HG03565 (cell line): ENCODE results near the gene MPC1.

Source experiments
- ATAC-seq: cut with Tn5 transposase; IDR thresholded peaks from one replicate; pipeline ENCODE4 v1.9.1; 2021; ENCODE audit warnings: mild to moderate bottlenecking, moderate library complexity; ENCODE audit not compliant: unreplicated experiment

Gene MPC1

DNA sequence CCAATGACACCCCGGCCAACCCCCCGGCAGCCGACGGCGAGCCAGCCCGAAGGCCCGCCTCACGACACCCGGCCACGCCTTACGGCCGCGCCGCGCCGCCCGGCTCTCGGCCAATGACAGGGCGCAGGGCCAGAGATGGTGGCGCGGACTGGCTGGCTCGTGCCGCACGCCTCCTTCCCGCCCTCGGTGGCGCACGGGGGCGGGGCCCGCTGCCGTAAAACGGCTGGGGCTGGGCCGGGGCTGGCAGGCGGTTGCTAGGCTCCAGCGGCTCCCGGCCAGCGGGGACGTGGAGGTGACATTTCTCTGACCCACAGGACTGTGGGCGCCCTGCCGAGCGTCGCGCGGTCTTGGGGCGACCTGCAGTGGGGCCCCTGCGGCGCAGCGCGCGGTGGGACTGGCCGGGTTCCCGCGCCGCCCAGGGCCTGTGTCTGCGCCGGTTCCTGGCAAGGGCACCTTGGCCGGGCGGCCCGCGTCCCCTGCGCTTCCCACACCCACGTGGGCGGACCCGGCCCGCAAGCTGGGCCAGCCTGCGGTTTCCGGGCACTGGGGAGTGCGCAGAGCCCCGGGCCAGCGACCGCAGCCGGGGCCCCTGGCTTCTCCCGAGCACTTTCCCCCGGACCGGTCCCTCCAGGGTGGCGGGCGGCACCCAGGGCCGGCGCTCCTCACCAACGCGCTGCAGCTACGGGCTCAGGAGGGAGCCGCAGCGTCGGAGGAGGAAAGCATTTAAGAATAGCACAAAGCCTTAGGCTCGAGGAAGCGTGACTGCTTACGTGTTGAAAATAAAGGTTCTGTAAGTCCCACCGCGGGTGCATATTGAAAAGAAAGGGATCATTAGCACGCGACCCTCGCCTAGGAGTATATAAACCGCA, at the start of gene MPC1:
TSS of gene MPC1 (minus strand) at position 8 of the 869 bp plus-strand sequence. CDS start 64 bp downstream, outside the sequence.
- peak; percentile 81 for ATAC-seq

DNA sequence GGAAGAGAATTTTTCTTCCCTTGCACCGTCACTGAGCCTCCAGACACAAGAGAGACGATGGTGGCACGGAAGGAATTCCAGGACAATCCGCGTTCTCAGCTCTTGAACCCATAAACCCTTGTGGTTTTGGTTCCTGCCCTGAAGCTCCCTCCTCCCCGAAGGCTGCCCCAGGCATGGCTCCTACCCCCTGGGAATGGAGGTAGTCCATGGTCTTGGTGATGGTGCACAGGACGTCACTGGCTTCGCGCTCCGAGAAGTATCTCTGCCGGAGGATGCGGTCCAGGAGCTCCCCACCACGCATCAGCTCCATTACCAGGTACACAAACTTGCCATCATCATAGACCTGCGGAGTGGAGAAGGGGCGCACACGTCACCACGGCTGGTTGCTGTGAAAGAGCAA, 47.5 kb upstream of the MPC1 start:
- ATAC-seq = no peak

DNA sequence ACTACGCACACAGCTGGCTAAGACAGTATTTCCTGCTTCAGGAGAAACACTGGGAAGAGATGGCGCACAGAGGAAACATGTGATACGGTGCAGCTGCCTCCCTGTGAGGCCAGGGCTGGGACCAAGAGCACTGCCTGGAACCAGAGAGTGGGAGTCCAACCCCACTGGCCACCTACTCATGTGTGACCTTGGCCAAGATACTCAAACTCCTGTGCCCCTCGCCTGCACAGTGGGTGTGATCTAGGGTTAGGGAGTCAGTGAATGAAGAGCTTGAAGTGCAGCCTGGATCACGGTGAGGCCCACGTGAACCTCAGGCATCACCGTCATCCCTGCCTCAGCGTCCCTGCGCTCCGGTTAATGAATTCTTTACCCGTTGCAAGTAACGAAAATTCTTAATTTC, 41.7 kb upstream of the MPC1 start:
- no peak for ATAC-seq

DNA sequence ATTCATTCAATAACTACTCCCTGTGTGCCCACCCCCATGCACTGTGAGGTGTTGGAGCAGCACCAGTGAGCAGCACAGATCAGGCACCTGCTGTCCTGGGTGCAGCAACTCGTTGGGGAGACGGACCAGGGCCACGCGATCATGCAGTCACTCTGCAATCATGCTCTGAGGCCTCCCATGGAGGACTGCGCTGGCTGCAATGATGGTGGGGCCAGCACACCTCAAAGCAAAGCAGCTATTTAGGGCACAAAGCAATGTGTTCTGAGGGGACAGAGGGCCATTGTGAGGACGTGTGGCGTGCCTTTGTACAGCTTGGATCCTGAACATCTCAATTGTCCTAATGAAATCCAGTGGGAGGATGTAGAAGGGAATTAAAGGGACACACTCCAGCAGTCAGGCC, 41.0 kb upstream of the MPC1 start:
- ATAC-seq = no peak

DNA sequence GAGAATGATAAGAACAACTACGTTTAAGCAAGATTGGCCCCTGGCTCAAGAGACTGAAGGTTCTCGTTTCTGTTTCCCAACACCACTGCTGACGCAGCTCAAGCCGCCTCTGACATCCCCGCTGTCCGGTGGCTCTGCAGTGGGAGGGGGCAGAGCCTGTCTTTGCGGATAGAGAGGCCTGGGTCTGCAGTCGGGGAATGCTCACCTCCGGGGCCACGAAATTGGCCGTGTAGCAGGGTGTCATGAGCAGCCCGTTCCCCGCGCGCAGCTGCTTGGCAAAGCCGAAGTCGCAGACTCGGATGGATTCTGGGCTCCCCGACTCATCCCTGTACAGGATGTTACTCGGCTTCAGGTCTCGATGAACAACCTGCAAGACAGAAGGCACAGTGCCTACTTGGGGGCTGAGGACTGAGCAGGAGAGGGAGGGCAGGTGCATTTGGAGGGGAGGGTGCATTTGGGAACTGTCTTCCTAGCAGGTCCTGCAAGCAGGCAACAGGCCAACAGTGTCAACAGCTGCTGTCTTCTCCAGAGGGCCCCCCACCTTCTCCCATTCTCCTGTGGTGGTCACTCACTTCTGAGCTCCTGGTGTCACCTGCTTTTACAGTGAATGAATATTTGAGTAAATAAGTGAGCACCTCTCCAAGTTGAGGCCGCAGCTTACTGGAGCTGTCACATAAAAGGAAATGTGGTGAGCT, 40.5 kb upstream of the MPC1 start:
- ATAC-seq = no peak

DNA sequence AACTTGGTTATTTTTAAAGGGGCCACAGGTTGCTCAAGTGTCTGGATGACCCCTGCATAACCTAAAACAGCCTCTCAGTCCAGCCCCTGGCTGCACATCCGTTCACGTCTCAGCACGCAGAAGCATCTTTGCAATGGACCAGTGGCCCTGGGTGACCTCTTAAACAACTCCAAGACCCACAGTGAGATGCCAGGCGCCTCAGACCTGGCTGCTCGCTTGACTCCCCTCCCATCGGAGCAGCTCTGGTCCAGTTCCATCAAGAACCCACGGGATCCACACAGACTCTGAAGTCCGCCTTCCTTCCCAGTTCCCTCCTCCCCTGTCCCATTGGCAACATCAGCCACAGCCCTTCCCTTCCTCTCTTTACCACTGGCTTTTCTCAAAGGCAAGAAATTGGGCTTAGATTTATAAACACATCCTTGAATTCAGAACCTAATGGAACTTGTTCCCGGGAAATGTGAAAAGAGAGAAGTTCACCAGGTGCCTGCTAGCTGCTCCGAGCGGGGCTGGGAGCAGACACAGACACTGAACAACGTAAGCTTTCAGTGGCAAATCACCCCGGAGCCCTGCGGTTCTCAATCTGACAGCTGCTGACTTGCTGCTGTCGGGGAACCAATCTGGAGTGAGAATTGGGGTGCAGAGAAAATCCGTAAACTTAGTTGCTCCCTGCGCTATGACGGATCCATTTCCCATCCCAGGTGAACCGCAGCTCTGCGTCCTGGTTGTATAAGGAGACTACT, 39.6 kb upstream of the MPC1 start:
- ATAC-seq = no peak

DNA sequence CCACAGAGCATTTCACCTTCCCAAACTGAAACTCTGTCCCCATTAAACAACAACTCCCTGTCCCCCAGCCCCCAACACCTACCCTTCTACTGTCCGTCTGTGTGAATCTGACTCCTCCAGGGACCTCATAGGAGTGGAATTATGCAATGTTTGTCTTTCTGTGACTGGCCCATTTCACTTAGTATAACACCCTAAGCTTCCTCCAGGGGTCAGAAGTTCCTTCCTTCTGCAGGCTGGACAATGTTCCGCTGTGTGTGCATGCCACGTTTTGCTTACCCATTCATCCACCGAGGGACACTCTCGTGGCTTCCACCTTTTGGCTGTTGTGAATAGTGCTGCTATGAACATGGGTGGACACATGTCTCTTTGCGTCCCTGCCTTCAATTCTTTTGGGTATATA, 37.6 kb upstream of the MPC1 start:
- no peak for ATAC-seq

DNA sequence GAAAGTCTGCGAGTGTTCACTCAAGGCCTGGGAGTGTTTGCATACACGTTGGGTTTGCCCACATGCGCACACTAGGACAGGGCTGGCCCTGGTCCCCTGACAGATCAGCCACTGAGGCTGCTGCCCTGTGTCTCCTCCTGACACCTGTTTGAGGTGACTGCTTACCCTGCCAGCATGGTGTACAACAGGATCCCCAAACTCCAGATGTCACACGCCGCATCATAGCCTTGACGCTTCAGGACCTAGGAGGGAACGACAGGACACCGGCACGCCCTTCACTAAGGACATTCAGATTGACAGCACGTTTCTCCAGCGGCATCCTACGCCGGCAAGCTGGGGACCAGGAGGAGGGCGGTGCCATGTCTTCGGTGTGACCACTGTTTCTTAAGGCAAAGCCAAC, 37.0 kb upstream of the MPC1 start:
- no peak for ATAC-seq

DNA sequence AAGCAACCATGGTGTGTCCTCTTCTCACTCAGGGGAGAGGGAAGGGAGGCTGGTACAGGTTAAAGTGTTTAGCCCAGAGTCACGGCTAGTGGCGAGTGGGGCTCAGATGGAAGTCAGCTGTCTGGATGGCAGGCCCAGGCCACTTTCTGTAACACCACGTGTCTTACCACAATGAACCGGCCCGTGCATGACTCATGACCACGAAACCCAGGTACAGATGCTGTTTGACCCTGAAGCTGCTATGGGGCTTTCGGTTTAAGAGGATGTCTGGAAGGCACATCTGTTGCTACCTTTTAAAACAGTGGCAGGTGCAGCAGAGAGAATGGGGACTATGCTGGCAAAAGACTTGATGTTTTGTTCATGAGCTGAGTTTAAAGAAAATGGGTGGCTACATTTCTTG, 36.5 kb upstream of the MPC1 start:
- peak; percentile 92 for ATAC-seq

DNA sequence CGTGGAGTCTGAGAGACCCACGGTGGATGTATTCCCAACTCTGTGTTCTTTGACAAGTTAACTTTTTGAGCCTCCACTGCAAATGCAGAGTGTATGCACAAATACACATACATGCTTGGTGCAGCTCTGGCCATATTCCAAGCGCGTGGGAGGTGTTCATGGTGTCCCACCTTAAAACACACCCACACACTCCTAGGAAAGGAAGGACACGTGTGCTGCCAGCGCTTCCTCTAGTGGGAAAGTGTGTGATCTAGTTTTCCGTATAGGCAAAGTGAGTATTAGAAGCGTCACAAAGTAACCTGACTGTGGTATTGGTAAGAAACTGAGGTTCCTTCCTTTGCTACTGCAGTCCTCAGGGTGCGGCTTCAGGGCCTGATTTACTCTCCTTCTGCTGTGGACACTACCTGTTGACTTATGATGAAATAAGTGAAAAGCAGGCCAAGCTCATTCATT, 36.0 kb upstream of the MPC1 start:
- ATAC-seq = no peak

DNA sequence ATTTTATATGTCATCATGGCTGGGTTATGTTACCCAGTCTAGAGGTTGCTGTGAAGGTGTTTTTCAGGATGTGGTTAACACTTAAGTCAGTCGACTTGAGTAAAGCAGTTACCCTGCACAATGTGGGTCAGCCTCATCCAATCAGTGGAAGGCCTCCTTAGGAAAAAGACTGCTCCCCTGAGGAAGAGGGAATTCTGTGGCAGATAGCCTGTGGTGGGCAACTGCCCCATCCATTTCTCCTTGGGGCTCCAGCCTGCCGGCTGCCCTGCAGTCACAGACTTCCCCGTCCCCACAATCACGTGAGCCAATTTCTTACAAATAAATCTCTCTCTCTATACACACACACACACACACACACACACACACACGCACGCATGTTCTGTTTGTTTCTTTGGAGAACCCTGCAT, 34.5 kb upstream of the MPC1 start:
- no peak for ATAC-seq

DNA sequence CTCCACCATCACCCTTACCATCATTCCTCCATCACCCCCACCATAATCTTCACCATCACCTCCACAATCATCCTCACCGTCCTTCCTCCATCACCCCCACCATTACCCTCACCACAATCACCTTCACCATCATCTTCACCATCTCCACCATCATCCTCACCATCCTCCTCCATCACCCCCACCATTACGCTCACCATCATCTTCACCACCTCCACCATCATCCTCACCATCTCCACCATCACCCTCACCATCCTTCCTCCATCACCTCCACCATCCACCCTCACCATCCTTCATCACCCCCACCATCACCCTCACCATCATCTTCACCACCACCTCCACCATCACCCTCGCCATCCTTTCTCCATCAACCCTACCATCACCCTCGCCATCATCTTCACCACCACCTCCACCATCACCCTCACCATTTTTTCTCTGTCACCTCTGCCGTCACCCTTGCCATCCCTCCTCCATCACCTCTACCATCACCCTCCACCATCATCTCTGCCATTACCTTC, 33.1 kb upstream of the MPC1 start:
- no peak for ATAC-seq

DNA sequence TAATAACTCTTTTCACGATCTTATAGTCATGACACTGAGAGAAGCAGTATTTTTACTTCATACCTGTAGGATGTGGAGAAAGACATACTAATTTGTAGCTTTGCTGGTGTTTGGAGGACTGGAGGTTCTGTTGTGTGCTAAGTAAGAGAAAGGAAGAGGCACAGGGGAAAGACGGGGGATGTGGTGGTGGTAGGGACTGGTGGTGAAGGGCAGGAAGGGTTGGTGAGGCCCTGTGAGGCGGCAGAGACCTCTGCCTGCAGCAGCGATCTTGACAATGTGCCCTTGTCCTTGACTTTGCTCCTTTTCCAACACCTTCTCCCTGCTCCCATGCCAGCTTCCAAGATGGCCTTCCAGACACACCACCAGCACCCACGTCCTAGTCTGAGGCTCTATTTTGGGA, 32.6 kb upstream of the MPC1 start:
- no peak for ATAC-seq

DNA sequence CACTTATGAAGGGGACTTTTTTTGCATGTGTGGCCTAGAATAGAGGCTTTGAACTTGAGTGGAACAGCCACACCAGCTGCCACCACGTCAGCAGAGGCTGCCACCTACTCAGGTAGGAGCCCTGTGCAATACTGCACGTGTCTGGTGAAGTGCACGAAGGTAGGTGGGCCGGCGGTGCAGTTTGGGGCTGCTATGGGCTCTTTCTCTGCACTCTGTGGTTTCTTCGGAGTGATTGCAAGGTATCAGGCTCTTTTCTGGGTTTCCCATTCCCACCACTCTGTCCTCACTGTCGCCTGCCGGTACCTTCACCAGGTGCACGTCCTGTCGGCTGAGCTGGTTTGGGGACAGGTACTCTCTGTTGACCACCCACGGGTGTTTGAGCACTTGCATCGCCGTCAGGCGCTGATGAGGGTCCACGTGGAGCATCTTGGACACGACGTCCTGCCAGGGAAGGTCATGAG, 30.8 kb upstream of the MPC1 start:
- no peak for ATAC-seq

DNA sequence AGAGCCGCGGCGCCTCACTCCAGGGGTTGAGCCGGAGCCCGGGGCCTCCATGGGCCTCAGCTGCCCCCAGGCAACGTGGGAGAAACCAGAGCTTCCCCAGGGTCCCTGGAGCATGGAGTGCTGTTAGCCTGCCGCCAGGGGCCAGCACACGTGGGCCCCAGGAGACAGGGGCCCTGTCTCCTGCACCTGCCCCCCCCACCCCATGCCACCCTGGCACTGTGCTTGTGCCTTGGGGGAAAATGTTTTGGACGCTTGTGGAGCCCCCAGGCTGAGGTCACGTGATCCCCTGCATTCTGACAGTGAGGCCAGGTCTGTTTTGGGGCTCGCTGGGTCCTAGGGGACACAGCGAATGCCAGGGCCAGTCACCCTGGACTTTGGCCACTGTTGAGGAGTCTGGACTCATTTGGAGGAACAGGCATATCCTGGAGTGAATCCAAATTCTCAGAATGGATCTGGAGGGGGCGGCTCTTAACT, 30.2 kb upstream of the MPC1 start:
- no peak for ATAC-seq

DNA sequence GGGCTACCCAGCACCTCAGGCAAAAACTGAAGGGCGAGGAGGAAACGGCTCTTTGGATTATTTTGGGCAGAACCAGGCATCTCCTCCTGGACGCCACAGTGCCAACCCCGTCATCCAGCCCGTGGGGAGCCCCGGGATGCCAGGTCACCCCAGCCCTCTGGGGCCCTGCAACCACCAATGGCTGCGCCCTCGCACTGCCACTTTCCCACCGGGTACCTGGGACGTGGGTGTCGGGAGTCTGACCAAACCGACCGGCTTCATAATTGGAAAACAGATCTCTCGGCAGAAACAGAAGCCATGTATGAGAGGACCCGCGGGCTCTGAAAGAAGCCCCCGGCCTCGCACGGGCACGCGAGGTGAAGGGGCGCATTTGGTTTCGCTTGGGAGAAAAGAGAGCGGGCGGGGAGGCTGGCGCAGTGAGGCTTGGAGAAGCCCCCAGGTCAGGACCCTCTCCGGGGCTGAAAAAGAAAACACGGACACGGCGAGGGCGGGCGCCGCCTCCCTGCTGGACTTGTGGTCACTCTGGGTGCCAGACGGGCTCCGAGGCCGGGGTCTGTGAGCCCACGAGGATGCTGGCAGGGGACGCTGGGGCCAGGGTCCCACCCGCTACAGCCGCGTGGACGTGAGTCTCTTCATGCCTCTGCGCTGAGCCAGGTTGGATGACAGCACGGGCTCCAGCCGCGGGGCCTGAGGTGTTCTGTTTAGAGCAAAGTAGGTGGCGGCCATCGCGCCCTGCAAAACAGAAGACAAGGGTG, 29.6 kb upstream of the MPC1 start:
- no peak for ATAC-seq

DNA sequence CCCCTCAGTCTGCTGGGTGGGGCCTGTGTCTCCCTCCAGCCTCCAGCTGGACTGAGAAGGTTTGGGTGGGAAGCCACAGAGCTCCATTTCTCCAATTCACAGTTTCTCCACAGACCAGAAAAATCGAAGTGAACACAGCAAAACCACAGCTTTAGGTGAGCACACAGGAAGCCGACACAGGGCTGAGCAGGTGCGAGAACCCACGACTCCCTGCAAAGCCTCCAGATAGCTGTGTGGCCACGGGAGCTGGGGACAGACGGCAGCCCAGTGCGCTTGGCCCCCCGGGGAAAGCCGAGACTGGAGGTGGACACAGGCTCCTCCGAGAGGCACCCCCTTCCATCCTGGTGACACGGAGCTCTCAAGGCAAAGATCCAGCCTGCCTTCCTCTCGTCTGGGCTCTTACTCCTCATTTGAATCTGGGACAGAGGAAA, 29.0 kb upstream of the MPC1 start:
- no peak for ATAC-seq

DNA sequence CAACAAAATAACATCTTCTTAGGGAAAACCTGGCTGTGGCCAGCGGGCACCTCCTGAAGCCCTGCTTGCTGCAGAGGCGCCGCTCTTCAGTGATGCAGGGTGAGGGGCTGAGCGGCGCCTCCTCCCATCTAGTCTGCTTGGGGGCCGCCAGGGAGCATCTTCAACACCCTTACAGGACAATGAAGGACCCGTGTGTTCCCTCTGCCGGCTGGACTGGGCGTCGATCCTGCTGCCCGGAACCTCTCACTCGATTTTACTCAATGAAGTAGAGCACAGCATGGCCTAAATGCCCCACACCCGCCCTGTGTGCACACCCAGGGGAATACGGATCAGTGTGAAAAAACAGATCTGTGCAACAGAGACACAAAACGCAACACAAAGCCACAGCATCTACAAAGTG, 28.5 kb upstream of the MPC1 start:
- ATAC-seq = no peak

DNA sequence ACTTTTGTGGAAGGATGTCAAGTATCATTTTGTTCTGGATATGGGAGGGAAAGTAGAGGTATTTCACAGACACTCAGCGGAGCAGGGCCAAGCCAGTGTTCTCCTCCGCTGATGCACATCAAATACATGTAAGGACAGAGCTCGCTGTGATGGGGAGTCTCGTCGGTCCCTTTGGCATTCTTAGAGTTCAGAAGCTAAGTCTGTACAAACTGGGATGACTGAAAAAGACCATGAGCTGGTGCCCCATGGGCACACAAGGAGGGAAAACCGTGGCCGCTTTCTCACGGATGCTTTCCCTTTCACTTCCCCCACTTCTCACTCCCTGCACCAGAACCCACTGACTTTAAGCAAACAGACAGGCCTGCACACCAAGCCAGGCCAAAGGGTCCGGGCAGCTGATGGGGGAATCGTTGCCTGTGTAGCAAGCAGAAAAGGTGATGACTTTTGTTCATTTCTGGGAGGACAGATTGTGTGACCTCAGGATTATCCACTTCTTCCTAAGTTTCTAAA, 27.7 kb upstream of the MPC1 start:
- no peak for ATAC-seq
